Mesendoderm (in vitro differentiated cells): Measurements from ENCODE around the gene ASPSCR1.

Experiments used
- DNase-seq: peaks from one replicate; pipeline ENCODE4 v3.0.0; 2013
- H2AK5ac ChIP-seq: 2 replicates; pipeline ENCODE4 v1.6.1; 2013; ENCODE audit warnings: low read length, inconsistent platforms
- H2BK120ac ChIP-seq: 2 replicates; pipeline ENCODE4 v1.6.1; 2013; ENCODE audit warnings: low read depth, mild to moderate bottlenecking, low read length, moderate library complexity, mixed read lengths
- H2BK15ac ChIP-seq: replicated peaks from 2 replicates; pipeline ENCODE4 v1.6.1; 2013; ENCODE audit warnings: low read depth, mild to moderate bottlenecking, moderate library complexity
- H2BK5ac ChIP-seq: 2 replicates; pipeline ENCODE4 v1.6.1; 2013; ENCODE audit warnings: low read length, inconsistent platforms
- H3K18ac ChIP-seq: 2 replicates; pipeline ENCODE4 v1.6.1; 2013; ENCODE audit warnings: mild to moderate bottlenecking, low read length, mixed read lengths
- H3K23ac ChIP-seq: one replicate; pipeline ENCODE4 v1.6.1; 2013; ENCODE audit warnings: low read length
- H3K27ac ChIP-seq: 2 replicates; pipeline ENCODE4 v1.5.1; 2013; ENCODE audit warnings: low read depth, mild to moderate bottlenecking, inconsistent platforms, low read length, moderate library complexity
- H3K27me3 ChIP-seq: 2 replicates; pipeline ENCODE4 v1.6.1; 2013; ENCODE audit warnings: low read length, control low read depth, mild to moderate bottlenecking, inconsistent platforms; ENCODE audit not compliant: insufficient read depth, poor library complexity
- H3K36me3 ChIP-seq: 2 replicates; pipeline ENCODE4 v1.6.1; 2013; ENCODE audit warnings: low read length, inconsistent platforms; ENCODE audit not compliant: control insufficient read depth, insufficient read depth
- H3K4ac ChIP-seq: one replicate; pipeline ENCODE4 v1.6.1; 2013; ENCODE audit warnings: low read depth, mild to moderate bottlenecking, low read length, moderate library complexity
- H3K4me1 ChIP-seq: 2 replicates; pipeline ENCODE4 v1.6.1; 2013; ENCODE audit warnings: low read depth, low read length, inconsistent platforms; ENCODE audit not compliant: control insufficient read depth
- H3K4me2 ChIP-seq: 2 replicates; pipeline ENCODE4 v1.6.1; 2013; ENCODE audit warnings: low read length
- H3K4me3 ChIP-seq: 2 replicates; pipeline ENCODE4 v1.5.1; 2013; ENCODE audit warnings: mild to moderate bottlenecking, low read length
- H3K56ac ChIP-seq: one replicate; pipeline ENCODE4 v1.6.1; 2013; ENCODE audit warnings: low read length
- H3K79me1 ChIP-seq: 2 replicates; pipeline ENCODE4 v1.6.1; 2013; ENCODE audit warnings: low read length, inconsistent platforms
- H3K79me2 ChIP-seq: 2 replicates; pipeline ENCODE4 v1.6.1; 2013; ENCODE audit warnings: mild to moderate bottlenecking, low read length; ENCODE audit not compliant: control insufficient read depth, insufficient read depth
- H3K9ac ChIP-seq: 2 replicates; pipeline ENCODE4 v1.6.1; 2013; ENCODE audit warnings: low read length, inconsistent platforms
- H4K5ac ChIP-seq: one replicate; pipeline ENCODE4 v1.6.1; 2013; ENCODE audit warnings: low read length
- H4K8ac ChIP-seq: one replicate; pipeline ENCODE4 v1.6.1; 2013; ENCODE audit warnings: low read depth, mild to moderate bottlenecking, control low read depth, low read length, moderate library complexity
- WGBS: extraction: QIAGEN DNeasy Blood & Tissue Kit; methylation state at CpG from one replicate; pipeline ENCODE4 v1.1.7; 2013; ENCODE audit warnings: low lambda C conversion rate, missing lambda C conversion rate; ENCODE audit not compliant: insufficient coverage; ENCODE audit errors: extremely low coverage; 5-methylcytosine and 5-hydroxymethylcytosine counted together

Gene ASPSCR1

DNA sequence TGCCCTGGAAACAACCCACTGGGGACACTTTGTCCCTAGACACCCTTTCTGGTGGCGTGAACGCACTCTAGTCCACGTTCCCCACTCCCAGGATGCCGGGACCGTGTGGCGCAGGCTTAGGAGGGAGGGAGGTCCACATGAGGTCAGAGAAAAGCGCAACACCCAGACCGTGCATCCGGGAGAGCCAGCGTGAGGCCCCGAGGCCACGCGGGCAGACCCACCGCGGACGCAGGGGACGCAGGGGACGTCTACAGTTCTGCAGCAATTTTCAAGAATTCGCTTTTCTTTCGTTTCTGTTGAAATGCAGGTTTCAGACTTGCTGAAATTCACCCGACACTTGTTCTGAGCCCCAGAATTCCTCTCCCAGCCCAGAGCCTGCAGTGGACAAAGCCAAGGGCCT is 69.5 kb downstream of the ASPSCR1 start:
- Histone ChIP-seq H2BK120ac (no peak overlapping the region), H3K36me3 (peaks cover 2% of the 10 kb centered on the region), H2BK15ac (no peak overlapping the region), H3K79me2 (no peaks in the 10 kb centered on the region), H3K4me3 (no peak overlapping the region), H3K56ac (no peak overlapping the region), H3K4ac (no peak overlapping the region), H3K27me3 (no peaks in the 10 kb centered on the region), H2BK5ac (no peak overlapping the region), H3K18ac (no peak overlapping the region), H3K4me1 (no peaks in the 10 kb centered on the region), H3K4me2 (no peak overlapping the region), H3K79me1 (no peaks in the 10 kb centered on the region), H4K8ac (no peak overlapping the region), H4K5ac (no peak overlapping the region), H3K9ac (no peak overlapping the region), H3K23ac (no peak overlapping the region), H2AK5ac (no peak overlapping the region), H3K27ac (no peak overlapping the region)
- whole genome bisulfite sequencing = no CpG with 5 or more reads among the region's 21 CpGs
- no peak for DNase-seq

DNA sequence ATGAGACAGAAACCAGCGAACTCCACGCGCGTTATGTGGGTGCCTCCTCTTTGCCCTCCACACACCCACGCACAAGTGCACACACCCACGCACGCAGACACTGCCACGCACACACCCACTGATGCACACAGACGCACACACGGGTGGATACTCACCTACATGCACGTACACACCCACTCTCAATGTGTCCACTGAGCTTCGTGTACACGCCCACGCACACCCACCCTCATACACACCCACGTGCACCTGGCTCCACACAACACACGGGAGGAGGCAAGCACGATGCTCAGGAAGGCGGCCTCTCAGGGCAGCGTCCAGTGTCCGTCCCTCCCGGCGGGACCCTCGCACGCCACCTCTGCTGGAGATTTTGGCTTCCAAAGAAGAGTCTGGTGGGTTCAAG is 70.0 kb downstream of the ASPSCR1 start:
- Histone ChIP-seq H2BK5ac (no peak overlapping the region), H2BK15ac (no peak overlapping the region), H2BK120ac (no peak overlapping the region), H3K4me3 (no peak overlapping the region), H3K79me1 (no peaks in the 10 kb centered on the region), H3K23ac (no peak overlapping the region), H3K18ac (no peak overlapping the region), H3K27ac (no peak overlapping the region), H3K56ac (no peak overlapping the region), H3K36me3 (peaks cover 2% of the 10 kb centered on the region), H3K27me3 (no peaks in the 10 kb centered on the region), H3K4me1 (no peaks in the 10 kb centered on the region), H4K5ac (no peak overlapping the region), H3K9ac (no peak overlapping the region), H3K4ac (no peak overlapping the region), H4K8ac (no peak overlapping the region), H3K79me2 (peaks cover 3% of the 10 kb centered on the region), H2AK5ac (no peak overlapping the region), H3K4me2 (no peak overlapping the region)
- no peak for DNase-seq
- whole genome bisulfite sequencing = no CpG with 5 or more reads among the region's 24 CpGs

DNA sequence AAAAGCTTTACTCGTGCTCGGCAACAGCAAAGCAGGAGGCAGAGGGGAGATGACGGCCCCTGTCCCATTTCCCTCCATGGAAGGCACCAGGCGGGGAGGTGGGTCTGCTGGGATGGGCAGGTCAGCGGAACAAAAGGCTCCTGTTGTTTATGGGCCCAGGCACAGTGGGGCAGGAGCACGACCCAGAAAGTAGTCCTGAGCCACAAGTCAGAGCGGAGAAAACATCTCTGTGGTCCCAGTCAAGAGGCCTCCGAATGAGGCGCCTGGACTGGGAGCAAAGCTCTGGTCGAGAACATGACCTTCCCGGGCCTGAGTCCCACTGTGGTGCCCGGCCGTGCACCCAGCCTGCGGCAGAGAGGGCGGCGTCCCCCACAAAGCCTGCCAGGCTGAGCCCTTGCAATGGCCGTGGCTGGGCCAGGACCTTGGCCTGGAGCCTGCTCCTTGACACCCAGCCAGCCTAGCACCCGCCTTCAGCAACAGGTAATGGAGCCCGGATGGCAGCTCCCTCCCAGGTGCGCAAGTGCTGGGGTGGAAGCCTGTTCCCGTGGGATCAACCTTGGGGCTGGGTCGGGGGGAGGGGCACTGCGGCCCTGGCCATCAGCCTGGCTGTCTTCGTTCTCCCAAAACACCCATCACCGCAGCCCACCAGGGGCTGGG is 70.6 kb downstream of the ASPSCR1 start:
- H3K18ac ChIP-seq = no peak overlapping the region
- H2AK5ac ChIP-seq = no peak overlapping the region
- H3K27me3 ChIP-seq = no peaks in the 10 kb centered on the region
- peaks cover 7% of the 10 kb centered on the region for H3K79me2 ChIP-seq
- no peak overlapping the region for H2BK15ac ChIP-seq
- H3K36me3 ChIP-seq = peaks cover 2% of the 10 kb centered on the region
- no peak overlapping the region for H4K8ac ChIP-seq
- H2BK5ac ChIP-seq = no peak overlapping the region
- no peak overlapping the region for H3K4me2 ChIP-seq
- no peak for DNase-seq
- whole genome bisulfite sequencing = no CpG with 5 or more reads among the region's 25 CpGs
- H2BK120ac ChIP-seq = no peak overlapping the region
- no peak overlapping the region for H3K56ac ChIP-seq
- no peak overlapping the region for H3K4ac ChIP-seq
- H3K4me1 ChIP-seq = no peaks in the 10 kb centered on the region
- H3K4me3 ChIP-seq = no peak overlapping the region
- no peak overlapping the region for H3K27ac ChIP-seq
- no peak overlapping the region for H3K23ac ChIP-seq
- peaks cover 3% of the 10 kb centered on the region for H3K79me1 ChIP-seq
- no peak overlapping the region for H3K9ac ChIP-seq
- H4K5ac ChIP-seq = no peak overlapping the region

DNA sequence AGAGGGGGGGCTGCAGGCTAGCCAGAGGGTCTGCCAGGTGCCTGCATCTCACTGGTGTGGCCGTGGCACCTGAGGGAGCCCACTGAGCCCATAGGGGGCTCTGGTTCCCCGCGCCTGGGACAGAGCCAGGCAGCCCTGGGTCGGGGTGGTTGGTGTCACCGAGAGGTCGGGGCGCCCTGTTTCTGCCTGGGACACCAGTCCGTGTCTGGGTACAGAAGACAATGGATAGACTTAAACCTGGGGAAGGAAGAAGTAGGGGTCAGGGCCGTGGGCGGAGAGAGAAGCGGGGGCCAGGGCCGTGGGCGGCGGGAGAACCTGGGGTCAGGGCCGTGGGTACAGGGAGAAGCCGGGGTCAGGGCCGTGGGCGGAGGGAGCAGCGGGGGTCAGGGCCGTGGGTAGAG is 71.1 kb downstream of the ASPSCR1 start:
- H3K79me2 ChIP-seq = peaks cover 7% of the 10 kb centered on the region
- no peak overlapping the region for H2BK5ac ChIP-seq
- no peak overlapping the region for H3K18ac ChIP-seq
- no peak overlapping the region for H4K5ac ChIP-seq
- no peak overlapping the region for H3K27ac ChIP-seq
- no peak overlapping the region for H2AK5ac ChIP-seq
- no peak overlapping the region for H3K56ac ChIP-seq
- H3K4me1 ChIP-seq = no peaks in the 10 kb centered on the region
- no peak overlapping the region for H4K8ac ChIP-seq
- no CpG with 5 or more reads among the region's 20 CpGs for WGBS
- H3K4me3 ChIP-seq = no peak overlapping the region
- H3K9ac ChIP-seq = no peak overlapping the region
- no peak overlapping the region for H2BK15ac ChIP-seq
- no peak for DNase-seq
- no peak overlapping the region for H2BK120ac ChIP-seq
- H3K23ac ChIP-seq = no peak overlapping the region
- H3K79me1 ChIP-seq = peaks cover 3% of the 10 kb centered on the region
- no peaks in the 10 kb centered on the region for H3K27me3 ChIP-seq
- peaks cover 2% of the 10 kb centered on the region for H3K36me3 ChIP-seq
- H3K4ac ChIP-seq = no peak overlapping the region
- no peak overlapping the region for H3K4me2 ChIP-seq

DNA sequence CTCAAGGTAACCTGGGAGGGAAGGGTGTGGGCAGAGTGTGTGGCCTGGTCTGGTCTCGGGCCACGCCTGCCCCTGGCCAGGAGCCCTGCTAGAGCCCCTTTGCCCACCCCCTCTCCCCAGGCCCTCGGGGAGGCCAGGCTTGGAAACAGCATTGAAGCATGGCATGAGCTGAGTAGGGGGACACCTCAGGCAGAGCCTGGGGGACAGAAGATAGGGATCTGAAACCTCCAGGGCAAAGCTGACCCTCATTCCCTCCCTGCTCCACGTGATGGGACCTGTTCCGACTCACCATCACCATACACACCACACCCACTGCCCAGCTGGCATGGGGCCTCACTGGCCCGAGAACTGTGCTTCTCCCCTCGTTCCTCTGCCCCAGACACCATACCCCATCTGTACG is 71.7 kb downstream of the ASPSCR1 start:
- Histone ChIP-seq H3K79me2 (peaks cover 7% of the 10 kb centered on the region), H2BK5ac (no peak overlapping the region), H3K23ac (no peak overlapping the region), H2BK15ac (no peak overlapping the region), H3K27me3 (no peaks in the 10 kb centered on the region), H2AK5ac (no peak overlapping the region), H3K9ac (no peak overlapping the region), H3K79me1 (peaks cover 3% of the 10 kb centered on the region), H3K4ac (no peak overlapping the region), H4K8ac (no peak overlapping the region), H2BK120ac (no peak overlapping the region), H3K27ac (no peak overlapping the region), H3K4me3 (no peak overlapping the region), H4K5ac (no peak overlapping the region), H3K36me3 (peaks cover 2% of the 10 kb centered on the region), H3K4me1 (no peaks in the 10 kb centered on the region), H3K4me2 (no peak overlapping the region), H3K56ac (no peak overlapping the region), H3K18ac (no peak overlapping the region)
- WGBS = no CpG with 5 or more reads among the region's 8 CpGs
- DNase-seq = no peak

DNA sequence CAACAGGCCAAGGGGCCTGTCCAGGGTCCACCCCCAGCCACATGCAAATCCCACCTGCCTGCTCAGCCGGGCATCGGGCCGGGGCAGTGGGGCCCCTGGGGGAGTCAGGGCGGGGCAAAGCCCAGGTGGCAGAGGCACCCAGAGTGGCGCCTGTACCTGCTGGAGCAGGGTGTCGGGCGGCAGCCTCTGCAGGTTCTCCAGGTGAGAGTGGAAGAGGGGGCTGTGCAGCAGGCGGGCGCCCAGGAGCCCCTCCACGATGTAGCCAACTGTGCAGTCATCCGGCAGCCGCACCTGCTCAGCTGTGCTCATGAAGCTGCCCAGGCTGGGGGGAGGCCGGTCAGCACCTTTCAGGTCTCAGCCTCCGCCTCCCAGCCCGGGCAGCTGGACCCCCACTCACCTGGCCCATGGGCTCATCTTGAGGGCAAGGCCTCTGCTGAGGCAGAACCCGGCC is 72.1 kb downstream of the ASPSCR1 start:
- H3K9ac ChIP-seq = no peak overlapping the region
- DNase-seq = no peak
- no peak overlapping the region for H3K4me3 ChIP-seq
- peaks cover 3% of the 10 kb centered on the region for H3K79me1 ChIP-seq
- no peak overlapping the region for H3K4me2 ChIP-seq
- H4K5ac ChIP-seq = no peak overlapping the region
- H2AK5ac ChIP-seq = no peak overlapping the region
- no peak overlapping the region for H2BK5ac ChIP-seq
- H3K18ac ChIP-seq = no peak overlapping the region
- WGBS = no CpG with 5 or more reads among the region's 16 CpGs
- H3K56ac ChIP-seq = no peak overlapping the region
- H3K27ac ChIP-seq = no peak overlapping the region
- H3K27me3 ChIP-seq = no peaks in the 10 kb centered on the region
- H2BK120ac ChIP-seq = no peak overlapping the region
- no peaks in the 10 kb centered on the region for H3K4me1 ChIP-seq
- no peak overlapping the region for H3K4ac ChIP-seq
- no peak overlapping the region for H3K23ac ChIP-seq
- H3K36me3 ChIP-seq = peaks cover 2% of the 10 kb centered on the region
- no peak overlapping the region for H4K8ac ChIP-seq
- no peak overlapping the region for H2BK15ac ChIP-seq
- peaks cover 7% of the 10 kb centered on the region for H3K79me2 ChIP-seq
